ENCODE measurements around the gene TXNDC2. TPM values are rescaled to one million over a fixed set of nuclear protein-coding genes. Genes with fewer than 3 reads are reported as not detected.

Gene TXNDC2
- total and polyA plus RNA-seq, 9 of the 15 experiments (the other 6 are each of a cell fraction or from before 2014, with no cell fraction given) = 1.2 to 4.9 (median 2.3) TPM

DNA sequence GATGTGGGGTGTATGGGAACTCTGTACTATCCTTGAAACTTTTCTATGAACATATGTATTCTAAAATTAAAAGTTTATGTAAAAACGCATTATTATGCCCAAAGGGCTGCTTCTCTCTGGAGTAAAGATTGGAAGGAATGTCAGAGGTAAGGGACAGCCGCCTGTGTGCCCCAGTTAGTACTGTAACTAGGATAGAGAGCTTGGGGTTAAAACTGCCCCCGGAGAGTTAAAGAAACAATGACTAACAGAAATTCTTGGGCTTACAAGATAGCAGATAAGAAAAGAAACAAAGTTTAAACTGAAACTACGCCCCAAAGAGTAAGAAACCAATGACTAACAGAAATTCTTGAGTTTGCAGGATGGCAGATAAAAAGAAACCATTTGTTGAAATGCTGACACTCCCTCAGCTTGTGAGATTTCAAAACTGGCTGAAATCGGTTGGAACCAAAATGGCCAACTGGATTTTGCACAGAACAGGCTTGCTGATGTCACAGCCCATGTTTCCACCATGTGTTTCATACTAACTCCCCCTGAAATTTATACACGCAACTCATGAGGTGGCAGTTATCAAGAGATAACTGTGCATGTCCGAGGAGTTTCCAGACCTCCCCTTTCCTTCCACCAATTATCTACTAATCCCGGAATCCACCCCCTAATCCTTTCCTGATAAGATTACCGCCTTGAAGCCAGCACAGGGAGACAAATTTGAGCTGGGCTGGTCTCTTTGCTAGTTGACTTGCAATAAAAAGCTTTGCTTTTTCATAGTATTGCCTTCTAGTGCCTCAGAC, 8.7 kb upstream of the TXNDC2 start (continued):
- TF ChIP-seq, protein P1, sequence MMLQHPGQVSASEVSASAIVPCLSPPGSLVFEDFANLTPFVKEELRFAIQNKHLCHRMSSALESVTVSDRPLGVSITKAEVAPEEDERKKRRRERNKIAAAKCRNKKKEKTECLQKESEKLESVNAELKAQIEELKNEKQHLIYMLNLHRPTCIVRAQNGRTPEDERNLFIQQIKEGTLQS (IDR thresholded peaks at IDR 0.05) = no peak
- TF ChIP-seq, protein P1 (CRISPR knock-in tag; conservative IDR thresholded peaks at IDR 0.05) = peak; percentile 88; the same call in 1 of the 2 replicates
- TF ChIP-seq NCOA2 (IDR thresholded peaks at IDR 0.05; ENCODE audit: partially characterized antibody in 2 of 2) = no peak
- TF ChIP-seq HMG20A (CRISPR knock-in tag; conservative IDR thresholded peaks at IDR 0.05) = no peak
- no peak for TF ChIP-seq NCOR1 (IDR thresholded peaks at IDR 0.05)
- TF ChIP-seq TAF1 (IDR thresholded peaks at IDR 0.05; ENCODE audit: control insufficient read depth, extremely low read depth, insufficient read depth, low read length, severe bottlenecking) = peak; percentile 60
- no peak for TF ChIP-seq GATAD2B (IDR thresholded peaks at IDR 0.05; ENCODE audit: borderline replicate concordance)
- TF ChIP-seq, protein P2, sequence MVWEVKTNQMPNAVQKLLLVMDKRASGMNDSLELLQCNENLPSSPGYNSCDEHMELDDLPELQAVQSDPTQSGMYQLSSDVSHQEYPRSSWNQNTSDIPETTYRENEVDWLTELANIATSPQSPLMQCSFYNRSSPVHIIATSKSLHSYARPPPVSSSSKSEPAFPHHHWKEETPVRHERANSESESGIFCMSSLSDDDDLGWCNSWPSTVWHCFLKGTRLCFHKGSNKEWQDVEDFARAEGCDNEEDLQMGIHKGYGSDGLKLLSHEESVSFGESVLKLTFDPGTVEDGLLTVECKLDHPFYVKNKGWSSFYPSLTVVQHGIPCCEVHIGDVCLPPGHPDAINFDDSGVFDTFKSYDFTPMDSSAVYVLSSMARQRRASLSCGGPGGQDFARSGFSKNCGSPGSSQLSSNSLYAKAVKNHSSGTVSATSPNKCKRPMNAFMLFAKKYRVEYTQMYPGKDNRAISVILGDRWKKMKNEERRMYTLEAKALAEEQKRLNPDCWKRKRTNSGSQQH (CRISPR knock-in tag; IDR thresholded peaks at IDR 0.05) = no peak; the same call in 1 of the 2 replicates
- peak; percentile 37; the same call in 1 of the 2 replicates for TF ChIP-seq GABPB1 (CRISPR knock-in tag; IDR thresholded peaks at IDR 0.05)
- TF ChIP-seq ZNF696 (CRISPR knock-in tag; conservative IDR thresholded peaks at IDR 0.05) = no peak
- TF ChIP-seq, protein P3, sequence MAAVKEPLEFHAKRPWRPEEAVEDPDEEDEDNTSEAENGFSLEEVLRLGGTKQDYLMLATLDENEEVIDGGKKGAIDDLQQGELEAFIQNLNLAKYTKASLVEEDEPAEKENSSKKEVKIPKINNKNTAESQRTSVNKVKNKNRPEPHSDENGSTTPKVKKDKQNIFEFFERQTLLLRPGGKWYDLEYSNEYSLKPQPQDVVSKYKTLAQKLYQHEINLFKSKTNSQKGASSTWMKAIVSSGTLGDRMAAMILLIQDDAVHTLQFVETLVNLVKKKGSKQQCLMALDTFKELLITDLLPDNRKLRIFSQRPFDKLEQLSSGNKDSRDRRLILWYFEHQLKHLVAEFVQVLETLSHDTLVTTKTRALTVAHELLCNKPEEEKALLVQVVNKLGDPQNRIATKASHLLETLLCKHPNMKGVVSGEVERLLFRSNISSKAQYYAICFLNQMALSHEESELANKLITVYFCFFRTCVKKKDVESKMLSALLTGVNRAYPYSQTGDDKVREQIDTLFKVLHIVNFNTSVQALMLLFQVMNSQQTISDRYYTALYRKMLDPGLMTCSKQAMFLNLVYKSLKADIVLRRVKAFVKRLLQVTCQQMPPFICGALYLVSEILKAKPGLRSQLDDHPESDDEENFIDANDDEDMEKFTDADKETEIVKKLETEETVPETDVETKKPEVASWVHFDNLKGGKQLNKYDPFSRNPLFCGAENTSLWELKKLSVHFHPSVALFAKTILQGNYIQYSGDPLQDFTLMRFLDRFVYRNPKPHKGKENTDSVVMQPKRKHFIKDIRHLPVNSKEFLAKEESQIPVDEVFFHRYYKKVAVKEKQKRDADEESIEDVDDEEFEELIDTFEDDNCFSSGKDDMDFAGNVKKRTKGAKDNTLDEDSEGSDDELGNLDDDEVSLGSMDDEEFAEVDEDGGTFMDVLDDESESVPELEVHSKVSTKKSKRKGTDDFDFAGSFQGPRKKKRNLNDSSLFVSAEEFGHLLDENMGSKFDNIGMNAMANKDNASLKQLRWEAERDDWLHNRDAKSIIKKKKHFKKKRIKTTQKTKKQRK (IDR thresholded peaks at IDR 0.05; ENCODE audit: borderline replicate concordance, low read depth, low read length) = no peak
- TF ChIP-seq, protein P4, sequence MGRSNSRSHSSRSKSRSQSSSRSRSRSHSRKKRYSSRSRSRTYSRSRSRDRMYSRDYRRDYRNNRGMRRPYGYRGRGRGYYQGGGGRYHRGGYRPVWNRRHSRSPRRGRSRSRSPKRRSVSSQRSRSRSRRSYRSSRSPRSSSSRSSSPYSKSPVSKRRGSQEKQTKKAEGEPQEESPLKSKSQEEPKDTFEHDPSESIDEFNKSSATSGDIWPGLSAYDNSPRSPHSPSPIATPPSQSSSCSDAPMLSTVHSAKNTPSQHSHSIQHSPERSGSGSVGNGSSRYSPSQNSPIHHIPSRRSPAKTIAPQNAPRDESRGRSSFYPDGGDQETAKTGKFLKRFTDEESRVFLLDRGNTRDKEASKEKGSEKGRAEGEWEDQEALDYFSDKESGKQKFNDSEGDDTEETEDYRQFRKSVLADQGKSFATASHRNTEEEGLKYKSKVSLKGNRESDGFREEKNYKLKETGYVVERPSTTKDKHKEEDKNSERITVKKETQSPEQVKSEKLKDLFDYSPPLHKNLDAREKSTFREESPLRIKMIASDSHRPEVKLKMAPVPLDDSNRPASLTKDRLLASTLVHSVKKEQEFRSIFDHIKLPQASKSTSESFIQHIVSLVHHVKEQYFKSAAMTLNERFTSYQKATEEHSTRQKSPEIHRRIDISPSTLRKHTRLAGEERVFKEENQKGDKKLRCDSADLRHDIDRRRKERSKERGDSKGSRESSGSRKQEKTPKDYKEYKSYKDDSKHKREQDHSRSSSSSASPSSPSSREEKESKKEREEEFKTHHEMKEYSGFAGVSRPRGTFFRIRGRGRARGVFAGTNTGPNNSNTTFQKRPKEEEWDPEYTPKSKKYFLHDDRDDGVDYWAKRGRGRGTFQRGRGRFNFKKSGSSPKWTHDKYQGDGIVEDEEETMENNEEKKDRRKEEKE (IDR thresholded peaks at IDR 0.05; ENCODE audit: borderline replicate concordance in 1 of 2, control insufficient read depth in 1 of 2, low read depth in 2 of 2, low read length in 1 of 2) = peak in 1 of 2 experiments; percentile 90; a peak in 2 of 4 replicates
- TF ChIP-seq SMAD1 (IDR thresholded peaks at IDR 0.05; ENCODE audit: low read depth, low read length, partially characterized antibody) = peak; percentile 95
- TF ChIP-seq, protein P5, sequence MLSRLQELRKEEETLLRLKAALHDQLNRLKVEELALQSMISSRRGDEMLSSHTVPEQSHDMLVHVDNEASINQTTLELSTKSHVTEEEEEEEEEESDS (CRISPR knock-in tag; IDR thresholded peaks at IDR 0.05) = no peak
- TF ChIP-seq BMI1 (IDR thresholded peaks at IDR 0.05; ENCODE audit: low read length) = no peak
- peak; percentile 20; the same call in 1 of the 2 replicates for TF ChIP-seq HCFC1 (IDR thresholded peaks at IDR 0.05; ENCODE audit: low read depth, low read length)
- no peak for TF ChIP-seq ETS2 (tag; IDR thresholded peaks at IDR 0.05; ENCODE audit: borderline replicate concordance, poor library complexity, severe bottlenecking)

All from K562 (cell line).